Right lobe of liver (tissue), 4 donors: ENCODE data around the gene PDLIM7.

Experiments
- CTCF ChIP-seq, 4 donors: fragments of 200-600 bp in 3 of 4; fragments of 450-650 bp in 1 of 4; IDR thresholded peaks; one replicate each; pipeline versions ENCODE4 v1.5.1 to v1.8.0; 2016 to 2022; ENCODE audit warnings: antibody characterized with exemption in 4 of 4, mild to moderate bottlenecking in 2 of 4
- POLR2A ChIP-seq: fragments of 450-650 bp; IDR thresholded peaks from one replicate; pipeline ENCODE4 v1.6.1; 2017; ENCODE audit warnings: antibody characterized with exemption, mild to moderate bottlenecking
- donor health status: DM: no; HTN: no; CAD: no.
- donor health status: DM: no; HTN: no; CAD: no.
- donor health status: DM: no; HTN: yes; CAD: no.

- TF ChIP-seq CTCF (IDR thresholded peaks at IDR 0.05): no peak
- no peak for TF ChIP-seq POLR2A
These were observed 59.8 kb downstream of the PDLIM7 start for GRCh38 chr5:177437623-177438022.
